ENCODE measurements around the gene DNAJB6.

Gene DNAJB6

DNA sequence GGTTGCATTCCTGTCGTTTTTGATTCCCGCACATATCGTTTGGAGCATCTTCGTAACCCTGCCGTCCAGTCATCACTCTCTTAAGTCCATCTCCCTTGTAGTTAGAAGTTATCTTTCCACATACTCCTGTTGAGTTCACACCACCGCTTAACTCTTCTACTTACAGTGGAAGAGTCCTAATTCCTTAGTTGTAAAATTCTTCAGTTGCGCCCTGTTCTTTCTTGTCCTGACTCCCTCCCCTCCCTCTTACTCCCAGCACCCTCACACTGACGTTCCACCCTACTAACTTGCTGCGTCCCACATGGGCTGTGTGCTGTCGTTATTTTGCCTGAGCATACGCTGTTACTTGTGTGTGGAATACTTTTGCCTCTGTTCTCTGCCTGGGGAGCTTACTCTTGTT is 11.7 kb downstream of the DNAJB6 start:
- no peak overlapping the region for H3K4me3 ChIP-seq (ENCODE audit: low read depth, low read length)
- TF ChIP-seq, protein P1, sequence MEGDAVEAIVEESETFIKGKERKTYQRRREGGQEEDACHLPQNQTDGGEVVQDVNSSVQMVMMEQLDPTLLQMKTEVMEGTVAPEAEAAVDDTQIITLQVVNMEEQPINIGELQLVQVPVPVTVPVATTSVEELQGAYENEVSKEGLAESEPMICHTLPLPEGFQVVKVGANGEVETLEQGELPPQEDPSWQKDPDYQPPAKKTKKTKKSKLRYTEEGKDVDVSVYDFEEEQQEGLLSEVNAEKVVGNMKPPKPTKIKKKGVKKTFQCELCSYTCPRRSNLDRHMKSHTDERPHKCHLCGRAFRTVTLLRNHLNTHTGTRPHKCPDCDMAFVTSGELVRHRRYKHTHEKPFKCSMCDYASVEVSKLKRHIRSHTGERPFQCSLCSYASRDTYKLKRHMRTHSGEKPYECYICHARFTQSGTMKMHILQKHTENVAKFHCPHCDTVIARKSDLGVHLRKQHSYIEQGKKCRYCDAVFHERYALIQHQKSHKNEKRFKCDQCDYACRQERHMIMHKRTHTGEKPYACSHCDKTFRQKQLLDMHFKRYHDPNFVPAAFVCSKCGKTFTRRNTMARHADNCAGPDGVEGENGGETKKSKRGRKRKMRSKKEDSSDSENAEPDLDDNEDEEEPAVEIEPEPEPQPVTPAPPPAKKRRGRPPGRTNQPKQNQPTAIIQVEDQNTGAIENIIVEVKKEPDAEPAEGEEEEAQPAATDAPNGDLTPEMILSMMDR (IDR thresholded peaks at IDR 0.05; ENCODE audit: low read depth, low read length): no peak
- H3K4me1 ChIP-seq: no peaks in the 10 kb centered on the region
- H3K27me3 ChIP-seq: no peaks in the 10 kb centered on the region
- no peak for DNase-seq
- H3K36me3 ChIP-seq: no peaks in the 10 kb centered on the region; the same call in 1 of the 2 replicates
- no peaks in the 10 kb centered on the region for H3K9me3 ChIP-seq

DNA sequence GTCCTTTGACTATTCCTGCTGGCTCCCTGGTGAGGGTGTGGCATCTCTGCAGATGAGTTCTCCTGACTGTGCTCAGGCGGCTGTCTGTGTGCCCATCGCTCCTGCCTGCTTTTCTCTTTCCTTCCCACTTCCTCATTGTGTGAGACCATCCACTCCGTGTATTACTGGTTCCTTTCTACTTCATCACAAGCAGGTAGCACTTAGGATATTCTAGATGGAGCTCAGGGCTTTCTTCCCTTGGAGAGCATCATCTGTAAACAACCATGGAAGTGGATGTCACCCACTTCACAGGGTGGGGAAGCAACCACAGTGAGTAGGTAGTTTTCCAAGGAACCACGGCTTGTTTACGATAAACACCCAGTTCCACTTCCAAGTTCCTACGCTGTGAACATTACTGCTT is 15.7 kb downstream of the DNAJB6 start:
- no peak overlapping the region for H3K4me3 ChIP-seq (ENCODE audit: low read depth, low read length)
- no peaks in the 10 kb centered on the region for H3K36me3 ChIP-seq
- no peaks in the 10 kb centered on the region for H3K27me3 ChIP-seq
- TF ChIP-seq, protein P1 (IDR thresholded peaks at IDR 0.05; ENCODE audit: low read depth, low read length): no peak
- no peaks in the 10 kb centered on the region for H3K9me3 ChIP-seq
- DNase-seq: no peak
- no peaks in the 10 kb centered on the region; the same call in 1 of the 2 replicates for H3K4me1 ChIP-seq

DNA sequence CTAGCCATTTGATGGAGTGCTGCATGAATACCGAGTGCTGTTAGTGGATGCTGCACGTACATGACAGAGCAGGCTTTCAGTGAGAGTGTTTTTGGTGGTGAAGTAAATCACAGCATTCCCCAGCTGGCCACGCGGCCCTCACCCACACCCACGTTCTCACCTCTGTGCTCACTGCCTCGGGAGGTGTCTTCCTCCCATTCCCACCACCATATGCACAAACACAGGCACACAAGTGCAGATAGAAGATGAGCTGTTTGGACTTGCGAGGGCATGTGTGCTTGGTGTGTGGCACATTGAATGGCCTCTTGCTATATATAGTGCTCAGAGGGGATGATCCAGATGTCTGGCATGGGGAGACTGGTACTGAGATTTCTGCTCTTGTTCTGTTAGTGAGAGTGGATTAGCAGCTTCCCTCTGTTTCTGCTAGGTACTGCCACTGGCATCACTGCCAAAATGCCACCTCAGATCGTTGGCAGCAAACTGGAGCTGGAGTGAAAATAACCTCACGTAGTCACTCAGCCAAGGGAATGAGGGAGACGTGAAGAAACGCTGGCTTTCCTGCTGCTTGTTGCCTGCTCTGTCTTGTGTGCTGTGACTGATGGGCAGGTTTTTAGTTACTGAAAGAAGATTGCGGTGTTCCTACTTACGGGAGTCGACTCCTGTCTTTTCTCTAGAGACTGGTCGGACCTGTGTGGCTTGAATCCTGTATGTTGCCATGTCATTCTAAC is 19.1 kb downstream of the DNAJB6 start:
- TF ChIP-seq, protein P1 (IDR thresholded peaks at IDR 0.05; ENCODE audit: low read depth, low read length): no peak
- DNase-seq: no peak
- no peaks in the 10 kb centered on the region; the same call in 1 of the 2 replicates for H3K4me1 ChIP-seq
- H3K36me3 ChIP-seq: peaks cover 23% of the 10 kb centered on the region
- H3K27me3 ChIP-seq: no peaks in the 10 kb centered on the region
- no peak overlapping the region for H3K4me3 ChIP-seq (ENCODE audit: low read depth, low read length)
- no peaks in the 10 kb centered on the region for H3K9me3 ChIP-seq

DNA sequence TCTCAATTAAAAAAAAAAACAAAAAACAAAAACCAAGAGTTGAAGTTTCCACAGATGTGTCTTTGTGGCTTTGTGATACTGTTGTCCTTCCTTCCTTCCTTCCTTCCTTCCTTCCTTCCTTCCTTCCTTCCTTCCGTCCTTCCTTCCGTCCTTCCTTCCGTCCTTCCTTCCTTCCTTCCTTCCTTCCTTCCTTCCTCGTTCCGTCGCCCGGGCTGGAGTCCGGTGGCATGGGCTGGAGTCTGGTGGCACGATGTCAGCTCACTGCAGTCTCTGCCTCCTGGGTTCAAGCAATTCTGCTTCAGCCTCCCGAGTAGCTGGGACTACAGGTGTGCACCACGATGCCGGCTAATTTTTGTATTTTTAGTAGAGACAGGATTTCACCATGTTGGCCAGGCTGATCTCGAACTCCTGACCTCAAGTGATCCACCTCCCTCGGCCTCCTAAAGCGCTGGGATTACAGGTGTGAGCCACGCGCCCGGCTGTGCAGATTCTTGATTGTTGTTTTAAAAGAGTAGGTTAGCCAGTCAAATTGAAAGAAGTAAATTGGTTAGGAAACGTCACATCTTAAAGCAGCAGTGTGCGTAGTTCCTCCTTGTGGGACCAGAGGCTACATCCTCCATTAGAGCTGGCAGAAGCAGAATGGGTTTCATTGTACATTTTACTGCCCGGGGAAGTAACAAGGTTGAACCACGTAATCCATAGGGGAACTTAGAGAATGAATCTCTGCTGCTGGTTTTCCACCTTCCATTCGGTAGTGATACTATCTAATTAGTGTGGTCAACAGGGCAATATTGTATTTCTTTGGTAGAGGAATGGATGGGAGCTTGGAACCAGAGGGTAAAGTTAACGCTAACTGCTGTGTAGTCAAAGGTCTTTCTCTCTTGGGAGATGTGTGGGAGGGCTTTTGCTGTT is 20.6 kb downstream of the DNAJB6 start:
- H3K4me1 ChIP-seq: no peaks in the 10 kb centered on the region; the same call in 1 of the 2 replicates
- peaks cover 33% of the 10 kb centered on the region for H3K36me3 ChIP-seq
- TF ChIP-seq, protein P1 (IDR thresholded peaks at IDR 0.05; ENCODE audit: low read depth, low read length): no peak
- no peaks in the 10 kb centered on the region for H3K9me3 ChIP-seq
- H3K4me3 ChIP-seq (ENCODE audit: low read depth, low read length): no peak overlapping the region
- no peak for DNase-seq
- no peaks in the 10 kb centered on the region for H3K27me3 ChIP-seq

DNA sequence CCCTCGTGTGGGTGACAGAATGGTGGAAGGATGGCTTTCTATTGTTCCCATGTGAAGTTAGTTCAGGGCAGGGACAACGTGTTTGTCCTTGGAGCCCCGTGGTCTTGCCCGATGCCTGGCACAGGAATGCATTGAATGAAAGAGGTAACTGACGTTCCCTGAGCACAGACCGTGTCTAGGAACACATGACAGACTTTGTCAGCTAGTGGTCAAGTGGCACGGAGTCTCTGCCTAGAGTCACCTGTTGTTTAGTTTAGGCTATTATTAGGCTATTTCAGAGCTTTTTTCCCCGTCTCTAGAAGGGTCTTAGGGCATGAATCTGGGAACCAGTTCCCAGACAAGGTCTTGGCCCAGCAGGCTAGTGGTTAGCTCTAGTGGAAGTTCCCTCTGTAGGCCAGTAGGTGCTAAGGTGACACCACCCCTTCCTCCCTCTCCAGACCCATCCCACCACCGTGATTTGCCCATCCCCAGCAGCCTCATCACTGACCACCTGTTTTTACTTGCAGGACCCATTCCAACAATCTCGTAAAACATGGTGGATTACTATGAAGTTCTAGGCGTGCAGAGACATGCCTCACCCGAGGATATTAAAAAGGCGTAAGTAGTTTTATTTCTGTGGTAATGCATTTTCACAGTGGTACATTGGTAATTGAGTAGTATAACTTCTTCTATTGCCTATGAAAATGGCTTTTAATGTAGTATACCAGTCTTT is 21.4 kb downstream of the DNAJB6 start:
- Histone ChIP-seq H3K36me3 (peaks cover 41% of the 10 kb centered on the region), H3K9me3 (no peaks in the 10 kb centered on the region), H3K27me3 (no peaks in the 10 kb centered on the region), H3K4me3 (ENCODE audit: low read depth, low read length) (no peak overlapping the region), H3K4me1 (no peaks in the 10 kb centered on the region; the same call in 1 of the 2 replicates)
- DNase-seq: no peak
- TF ChIP-seq, protein P1 (IDR thresholded peaks at IDR 0.05; ENCODE audit: low read depth, low read length): no peak
